ENCODE measurements around the gene LLGL2.
"Not testable (repeated sequence)": the region's sequence is repeated elsewhere in the genome, so short reads cannot be mapped to it uniquely, and the experiment has no call there.

Gene LLGL2

DNA sequence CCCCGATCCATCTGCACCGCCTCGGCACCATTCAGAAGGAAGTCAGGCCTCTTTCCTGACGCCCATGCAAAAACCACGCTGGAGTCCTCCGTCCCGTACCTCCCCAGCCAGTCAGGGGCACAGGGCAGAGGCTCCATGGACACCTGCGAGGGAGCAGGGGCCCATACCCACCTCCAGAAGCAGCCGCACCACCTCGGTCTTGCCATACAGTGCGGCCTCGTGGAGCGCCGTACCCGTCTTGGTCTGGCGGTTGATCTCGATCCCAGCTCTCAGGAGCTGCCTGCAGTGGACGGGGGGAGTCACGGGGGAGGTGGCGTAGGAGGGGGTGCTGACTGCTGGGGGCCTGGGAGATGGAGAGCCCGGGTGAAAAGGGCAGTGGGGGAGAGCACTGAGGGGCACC, 19.4 kb upstream of the LLGL2 start:
- DNase-seq (ENCODE audit: low read depth in 2 of 2), result no peak

- DNase-seq (ENCODE audit: low read depth in 2 of 2), result no peak
Observed at GRCh38 chr17:75506888-75507287, 18.6 kb upstream of the LLGL2 start.

DNA sequence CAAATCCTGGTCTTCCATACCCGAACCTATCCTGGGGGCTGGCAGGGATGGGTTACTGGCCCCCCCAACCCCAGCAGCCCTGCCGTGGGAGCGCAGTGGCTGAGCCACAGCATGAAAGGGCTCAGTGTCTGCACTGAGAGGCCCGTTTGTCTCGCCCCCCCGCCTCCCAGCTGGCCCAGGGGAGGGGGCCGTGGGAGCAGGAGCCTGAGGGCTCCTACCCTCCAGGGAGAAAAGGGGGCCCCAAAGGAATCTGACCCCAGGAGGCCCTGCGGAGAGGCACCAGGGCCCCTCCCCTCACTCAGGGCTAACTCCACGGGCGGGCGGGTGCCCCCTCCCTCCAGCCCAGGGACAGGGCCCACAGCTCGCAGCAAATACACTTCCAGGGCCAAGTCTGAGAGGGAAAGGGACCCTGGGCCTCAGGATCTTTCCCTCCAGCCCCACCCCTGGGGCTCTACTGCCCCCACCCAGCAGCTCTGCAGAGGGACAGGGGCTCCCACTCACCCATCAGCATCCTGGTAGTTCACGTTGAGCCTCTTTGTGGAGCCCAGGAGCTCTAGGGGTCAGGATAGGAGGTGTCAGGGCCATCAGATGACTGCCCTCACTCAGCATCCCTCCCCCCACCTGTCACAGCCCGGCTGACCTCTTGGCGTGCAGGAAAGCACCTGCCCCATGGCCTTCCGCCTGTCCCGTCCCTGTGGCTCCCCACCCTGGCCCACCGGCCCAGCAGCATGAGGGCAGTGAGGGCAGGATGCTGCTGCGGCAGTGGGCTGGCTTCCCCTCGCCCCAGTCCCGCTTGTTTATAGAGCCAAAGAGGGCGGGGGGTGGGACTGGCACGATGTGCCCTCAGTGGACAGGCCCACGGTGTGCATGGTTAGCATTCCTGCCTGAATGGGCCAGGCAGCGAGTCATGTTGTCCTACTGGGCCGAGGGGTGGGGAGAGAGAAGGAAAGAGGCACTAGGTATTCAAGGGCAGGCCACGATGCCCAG, 17.5 kb upstream of the LLGL2 start:
- DNase-seq (ENCODE audit: low read depth in 2 of 2), result no peak

DNA sequence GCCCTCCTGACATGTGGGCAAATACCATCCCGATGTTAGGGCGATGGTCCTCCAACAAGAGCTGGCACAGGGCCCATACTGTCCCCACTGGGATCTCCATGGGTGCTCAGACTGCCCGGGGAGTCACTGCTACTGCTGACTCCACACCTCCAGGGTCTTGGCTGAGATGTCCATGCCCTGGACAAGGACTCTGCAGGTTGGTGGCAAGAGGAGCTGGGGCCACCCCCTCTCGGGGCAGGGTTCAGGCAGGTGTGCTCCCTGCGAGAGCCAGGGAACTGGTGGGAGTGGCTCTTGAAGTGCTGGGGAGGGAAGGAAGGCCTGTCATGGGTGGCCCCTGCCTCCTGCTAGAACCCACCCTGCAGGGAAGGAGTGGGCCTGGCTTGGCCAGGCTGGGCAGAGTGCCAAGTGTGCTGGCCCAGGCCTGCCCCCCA, 16.6 kb upstream of the LLGL2 start:
- no peak for DNase-seq (ENCODE audit: low read depth in 2 of 2)

- no peak for DNase-seq (ENCODE audit: low read depth in 2 of 2)
Observed at GRCh38 chr17:75509528-75510258, 15.8 kb upstream of the LLGL2 start.

GRCh38 chr17:75511270-75511609, 14.3 kb upstream of the LLGL2 start:
- DNase-seq (ENCODE audit: low read depth in 2 of 2), result no peak

DNA sequence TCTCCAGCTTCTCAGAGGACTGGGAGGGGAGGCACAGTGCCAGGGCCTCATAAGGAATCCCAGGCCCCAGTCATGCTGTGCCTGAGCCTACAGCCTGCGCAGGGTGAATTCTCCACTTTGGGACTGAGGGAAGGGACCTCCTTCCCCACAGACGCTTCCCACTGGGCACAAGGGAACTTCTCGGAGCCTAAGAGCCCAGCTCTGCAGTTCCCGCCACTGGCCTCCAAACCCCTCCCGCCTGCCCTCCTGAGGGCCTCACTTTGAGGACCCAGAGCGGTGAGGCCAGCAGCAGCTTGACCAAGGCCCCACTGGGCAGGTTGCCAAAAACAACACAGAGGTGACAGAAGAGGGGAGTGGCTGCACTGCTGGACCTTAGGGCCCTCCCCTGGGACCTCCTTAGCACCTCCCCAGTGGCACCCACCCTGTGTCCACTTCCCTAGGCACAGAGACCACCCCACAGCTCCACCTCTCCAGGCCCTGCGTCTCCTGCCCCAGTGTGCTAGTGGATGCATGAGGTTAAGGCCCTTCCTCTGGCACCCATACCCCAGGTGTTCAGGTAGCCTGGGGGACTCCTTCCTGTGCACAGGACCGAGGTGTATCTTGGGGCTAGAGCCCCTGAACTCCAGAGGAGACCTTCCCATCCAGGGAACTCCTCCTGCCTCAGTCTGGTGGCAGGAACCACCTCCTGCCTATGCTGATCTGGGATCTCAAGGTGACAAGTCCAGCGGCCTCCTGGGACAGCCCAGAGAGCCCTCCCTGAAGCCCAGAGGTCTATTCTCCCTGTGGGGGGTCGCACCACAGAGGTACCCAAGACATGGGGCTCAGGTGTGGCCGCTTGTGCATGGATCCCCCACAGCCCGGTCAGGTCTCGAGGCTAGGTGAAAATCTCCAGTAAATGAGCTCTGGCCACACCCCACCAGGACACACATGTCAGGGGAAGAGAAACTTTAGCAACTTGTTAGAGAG, 13.6 kb upstream of the LLGL2 start:
- no peak for DNase-seq (ENCODE audit: low read depth in 2 of 2)

DNA sequence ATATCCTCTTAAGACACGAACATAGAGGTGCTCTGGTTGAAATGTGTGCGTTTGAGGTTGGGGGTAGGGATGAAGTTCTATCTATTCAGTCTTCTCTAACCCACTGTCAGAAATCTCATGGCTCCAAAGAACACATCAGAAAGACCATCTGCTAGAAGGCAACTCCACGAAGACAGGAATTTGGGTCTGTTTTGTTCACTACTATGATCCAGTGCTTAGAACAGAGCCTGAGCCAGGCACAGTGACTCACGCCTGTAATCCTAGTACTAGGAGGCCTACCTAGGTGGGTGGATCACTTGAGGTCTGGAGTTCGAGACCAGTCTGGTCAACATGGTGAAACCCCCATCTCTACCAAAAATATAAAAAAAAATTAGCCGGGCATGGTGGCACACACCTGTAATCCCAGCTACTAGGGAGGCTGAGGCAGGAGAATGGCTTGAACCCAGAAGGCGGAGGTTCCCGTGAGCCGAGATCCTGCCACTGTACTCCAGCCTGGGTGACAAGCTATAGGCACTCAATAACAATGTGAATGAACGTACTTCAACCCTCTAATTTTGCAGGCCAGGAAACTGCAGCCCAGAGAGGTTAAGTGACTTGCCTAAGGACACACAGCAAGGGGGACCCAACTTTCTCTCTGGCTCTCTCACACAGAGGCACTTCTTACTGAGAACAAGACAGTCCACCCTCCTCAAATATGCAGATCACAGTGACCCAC, 12.4 kb upstream of the LLGL2 start:
- no peak for DNase-seq (ENCODE audit: low read depth in 2 of 2)

GRCh38 chr17:75513641-75514000, 11.9 kb upstream of the LLGL2 start:
- no peak for DNase-seq (ENCODE audit: low read depth in 2 of 2)

DNA sequence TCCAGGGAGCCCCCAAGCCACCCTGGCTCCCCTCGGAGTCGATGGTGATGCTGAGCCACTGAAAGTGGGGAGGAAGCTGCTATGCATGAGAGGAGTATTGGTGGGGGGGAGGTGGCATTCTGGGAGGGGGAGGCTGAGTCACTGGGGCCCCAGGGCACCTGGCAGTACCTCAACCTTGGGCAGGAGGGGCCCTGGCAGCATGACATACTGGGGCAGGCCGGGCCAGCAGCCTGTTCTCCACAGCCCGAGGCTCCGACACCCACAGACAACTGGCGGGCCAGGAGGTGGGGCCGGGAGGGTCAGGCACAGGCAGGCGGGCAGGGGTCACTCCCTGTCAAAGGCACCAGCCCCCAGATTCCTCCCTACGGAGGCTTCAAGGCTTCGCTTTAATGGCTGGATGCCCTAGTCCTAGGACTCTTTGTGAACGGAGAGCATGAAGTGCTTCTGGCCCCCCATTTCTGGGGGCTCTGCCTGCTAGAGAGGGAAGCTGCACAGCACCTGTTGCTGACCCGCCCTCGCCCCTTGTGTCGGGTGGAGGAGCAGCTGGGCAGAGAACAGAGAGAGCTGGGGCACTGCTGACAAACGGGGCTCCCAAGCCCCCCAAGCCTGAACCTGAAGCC, 11.1 kb upstream of the LLGL2 start:
- DNase-seq (ENCODE audit: low read depth in 2 of 2), result no peak

GRCh38 chr17:75514919-75515495, 10.5 kb upstream of the LLGL2 start:
- DNase-seq (ENCODE audit: low read depth in 2 of 2), result no peak

DNA sequence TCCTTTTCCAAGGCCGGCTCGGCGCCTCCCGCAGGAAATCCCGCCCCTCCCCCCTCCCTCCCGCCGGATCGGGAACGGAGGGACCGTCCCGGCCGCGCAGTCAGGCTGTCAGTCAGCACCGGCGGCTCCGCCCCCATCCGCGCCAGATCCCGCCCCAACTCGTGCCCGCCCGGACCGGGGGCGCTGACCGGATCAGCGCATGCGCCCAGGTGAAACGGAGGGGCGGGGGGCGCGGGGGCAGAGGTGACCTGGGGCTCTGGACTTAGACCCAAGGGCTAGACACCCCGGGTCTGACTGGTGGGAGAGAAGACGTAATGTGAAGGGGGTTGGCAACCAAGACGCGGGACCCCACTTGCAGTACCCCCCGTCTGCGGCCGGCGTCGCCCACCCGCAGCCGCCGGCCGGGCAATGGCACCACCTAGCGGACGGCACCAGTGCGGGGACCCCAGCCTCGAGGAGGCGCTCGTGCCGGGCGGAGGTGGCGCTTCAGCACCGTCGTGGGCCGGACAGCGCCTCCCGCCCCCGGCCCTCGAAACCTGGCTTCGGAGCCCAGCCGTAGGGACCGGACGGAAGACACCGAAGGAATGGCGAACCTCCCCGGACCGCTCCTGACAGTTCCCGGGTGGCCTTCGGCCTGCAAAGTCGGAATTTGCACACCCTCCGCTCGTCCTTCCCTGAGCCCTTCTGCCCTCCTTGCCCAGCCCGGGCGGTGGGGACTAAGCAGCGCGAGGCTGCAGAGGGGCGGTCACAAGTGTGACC, 9.8 kb upstream of the LLGL2 start, which contains the start of gene CASKIN2:
CASKIN2 (minus strand) TSS at position 42 of the 759 bp plus-strand sequence. CDS start 1,733 bp downstream, outside the sequence.
- DNase-seq (ENCODE audit: low read depth in 2 of 2), result peak; percentile 80 to 82

- peak; percentile 69 to 72 for DNase-seq (ENCODE audit: low read depth in 2 of 2)
Observed at GRCh38 chr17:75516255-75516618, 9.3 kb upstream of the LLGL2 start, which contains the start of gene TSEN54. Gene TSEN54, plus strand, starts transcription at chr17:75516528. Its CDS starts 33 bp downstream, at chr17:75516561.

- no peak for DNase-seq (ENCODE audit: low read depth in 2 of 2)
Observed at GRCh38 chr17:75516619-75517296, 8.7 kb upstream of the LLGL2 start.

DNA sequence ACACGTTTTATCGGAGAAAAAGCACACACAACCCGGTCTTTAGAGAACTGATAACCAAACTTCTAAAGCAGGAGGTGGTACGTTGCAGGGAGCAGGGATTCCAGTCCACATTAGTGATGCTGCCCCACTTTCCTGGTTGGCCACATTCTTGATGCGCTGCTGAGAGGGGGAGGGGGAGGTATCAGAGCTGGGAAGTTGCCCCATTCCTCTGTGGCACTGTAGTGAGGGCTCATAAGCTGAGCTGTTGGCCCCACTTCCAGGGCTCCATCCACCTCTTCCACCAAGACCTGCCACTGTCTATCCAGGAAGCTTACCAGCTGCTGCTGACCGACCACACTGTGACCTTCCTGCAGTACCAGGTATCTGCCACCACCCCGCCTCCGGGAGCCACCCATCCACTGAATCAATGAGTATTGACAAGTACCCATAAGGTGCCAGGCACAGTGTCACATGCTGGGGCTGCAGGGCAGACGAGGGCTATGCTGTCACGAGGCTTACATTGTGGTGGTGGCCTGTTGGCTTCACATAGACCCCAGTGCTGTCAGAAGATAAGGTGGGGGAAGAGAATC, 8.1 kb upstream of the LLGL2 start:
- no peak for DNase-seq (ENCODE audit: low read depth in 2 of 2)

GRCh38 chr17:75518201-75518600, 7.3 kb upstream of the LLGL2 start:
- DNase-seq (ENCODE audit: low read depth in 2 of 2), result no peak

- no peak for DNase-seq (ENCODE audit: low read depth in 2 of 2)
Observed at GRCh38 chr17:75518983-75519537, 6.4 kb upstream of the LLGL2 start.

DNA sequence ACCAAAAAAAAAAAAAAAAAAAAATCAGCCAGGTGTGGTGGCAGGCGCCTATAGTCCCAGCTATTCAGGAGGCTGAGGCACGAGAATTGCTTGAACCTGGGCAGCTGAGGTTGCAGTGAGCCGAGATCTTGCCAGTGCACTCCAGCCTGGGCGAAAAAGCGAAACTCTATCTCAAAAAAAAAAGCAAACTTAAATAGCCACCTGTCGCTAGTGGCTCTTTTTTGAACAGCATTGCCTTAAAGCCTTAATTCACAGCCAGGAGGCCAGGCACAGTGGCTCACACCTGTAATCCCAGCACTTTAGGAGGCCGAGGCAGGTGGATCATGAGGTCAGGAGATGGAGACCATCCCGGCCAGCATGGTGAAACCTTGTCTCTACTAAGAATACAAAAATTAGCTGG, 5.1 kb upstream of the LLGL2 start:
- not testable (repeated sequence) for DNase-seq (ENCODE audit: low read depth in 2 of 2)

Measured in fibroblast of skin of left quadriceps (primary cell).